VCaP (cell line): ENCODE measurements around the gene FBXO11.

ENCODE experiments used
- H3K27ac ChIP-seq: fragments of 450-650 bp; 2 replicates; pipeline ENCODE4 v1.5.1; 2017
- CTCF ChIP-seq: fragments of 450-650 bp; conservative IDR thresholded peaks from 2 replicates; pipeline ENCODE4 v1.5.1; 2017; ENCODE audit warnings: mild to moderate bottlenecking, moderate library complexity

The FBXO11 gene

GRCh38 chr2:47751856-47752414, 154.4 kb downstream of the FBXO11 start:
- no peak for TF ChIP-seq CTCF
- H3K27ac ChIP-seq, result no peak overlapping the region

- no peak overlapping the region for H3K27ac ChIP-seq
- no peak for TF ChIP-seq CTCF
These were observed 158.4 kb downstream of the FBXO11 start for GRCh38 chr2:47747878-47748277.

- H3K27ac ChIP-seq, result no peak overlapping the region
- TF ChIP-seq CTCF, result no peak
These were observed 162.2 kb downstream of the FBXO11 start for GRCh38 chr2:47744074-47744473.

GRCh38 chr2:47741637-47742036, 164.7 kb downstream of the FBXO11 start:
- no peak for TF ChIP-seq CTCF
- H3K27ac ChIP-seq, result no peak overlapping the region

GRCh38 chr2:47741101-47741500, 165.2 kb downstream of the FBXO11 start:
- no peak for TF ChIP-seq CTCF
- H3K27ac ChIP-seq, result no peak overlapping the region
